Activated CD8-positive, alpha-beta T cell treated with anti-CD3 and anti-CD28 coated beads for 36 hours (primary cell): Measurements from ENCODE around the gene ZPBP2. TPM values are rescaled to one million over a fixed set of nuclear protein-coding genes. Genes with fewer than 3 reads are reported as not detected.

Experiments
- ATAC-seq: fragments of 200-7000 bp; cut with Tn5 transposase; one replicate; pipeline ENCODE4 v1.10.0; 2021; ENCODE audit warnings: mild to moderate bottlenecking, moderate library complexity
- CTCF ChIA-PET: fragments of 350-600 bp; sonication (Branson Sonifier 250); formaldehyde crosslinking; loops from one replicate; lab custom pipeline; 2021; ENCODE audit warnings: antibody characterized with exemption; lab: Charles Lee
- POLR2A ChIA-PET: fragments of 350-600 bp; sonication (Branson Sonifier 250); formaldehyde crosslinking; loops from one replicate; lab custom pipeline; 2021; ENCODE audit warnings: antibody characterized with exemption; lab: Charles Lee
- DNase-seq: peaks from one replicate; pipeline ENCODE4 v3.0.0-alpha.2; 2020
- H3K27ac Mint-ChIP-seq: one replicate; pipeline ENCODE4 v1.8.0; 2021; ENCODE audit warnings: mild to moderate bottlenecking, mixed read lengths
- H3K27me3 Mint-ChIP-seq: one replicate; pipeline ENCODE4 v1.8.0; 2021; ENCODE audit warnings: mixed read lengths
- H3K36me3 Mint-ChIP-seq: one replicate; pipeline ENCODE4 v1.8.0; 2021; ENCODE audit warnings: low read depth, mixed read lengths
- H3K4me1 Mint-ChIP-seq: one replicate; pipeline ENCODE4 v1.8.0; 2021; ENCODE audit warnings: low read depth, mixed read lengths
- H3K4me3 Mint-ChIP-seq: one replicate; pipeline ENCODE4 v1.8.0; 2021; ENCODE audit warnings: mild to moderate bottlenecking, moderate library complexity, mixed read lengths
- H3K9me3 Mint-ChIP-seq: one replicate; pipeline ENCODE4 v1.8.0; 2021; ENCODE audit warnings: mixed read lengths
- CTCF ChIP-seq: fragments of 200-600 bp; IDR thresholded peaks from one replicate; pipeline ENCODE4 v1.8.0; 2022; ENCODE audit warnings: antibody characterized with exemption, mild to moderate bottlenecking
- intact Hi-C: fragments of 100-400 bp; cut with micrococcal nuclease; formaldehyde crosslinking; loops from one replicate; pipeline ENCODE4 v1.10.0; 2022
- total RNA-seq, 2 experiments: library from RNA; stranded (reverse); gene quantifications; one replicate each; pipeline ENCODE4 v1.2.3, GENCODE V29; 2021

The ZPBP2 gene
- total RNA-seq, 2 experiments from 2014 or later, result not detected

GRCh38 chr17:39920218-39921210, 52.5 kb downstream of the ZPBP2 start:
- intact Hi-C loops, result loop anchor here (5.0 kb wide), 1 partner anchor 58 kb away; the partner anchor contains the start of gene IKZF3
- Mint-ChIP-seq H3K4me1 (peaks cover 85% of the 10 kb centered on the region), H3K4me3 (peak overlapping the region; percentile 59), H3K27me3 (no peaks in the 10 kb centered on the region), H3K36me3 (peaks cover 78% of the 10 kb centered on the region), H3K27ac (peak overlapping the region; percentile 87), H3K9me3 (no peaks in the 10 kb centered on the region)
- ATAC-seq (peak; percentile 80), DNase-seq (peak; percentile 90)
- ChIA-PET CTCF (interaction anchor here (2.5 kb wide), 1 partner anchor 60 kb away, joined by 6 read pairs; the partner anchor contains the start of gene PSMD3), POLR2A (interaction anchor here (0.7 to 1.1 kb wide), 3 partner anchors 18 to 136 kb away, joined by 3 to 6 read pairs (median 3); no protein-coding TSS in a partner anchor)
- no peak for TF ChIP-seq CTCF

GRCh38 chr17:39921323-39921722, 53.3 kb downstream of the ZPBP2 start:
- no peak for TF ChIP-seq CTCF
- Mint-ChIP-seq H3K36me3 (peaks cover 73% of the 10 kb centered on the region), H3K4me1 (peaks cover 82% of the 10 kb centered on the region), H3K9me3 (no peaks in the 10 kb centered on the region), H3K4me3 (peak overlapping the region; percentile 59), H3K27ac (peak overlapping the region; percentile 87), H3K27me3 (no peaks in the 10 kb centered on the region)
- intact Hi-C loops, result loop anchor here (5.0 kb wide), 1 partner anchor 59 kb away; the partner anchor contains the start of gene IKZF3
- DNase-seq (peak; percentile 74), ATAC-seq (peak; percentile 68)
- CTCF ChIA-PET, result interaction anchor here (0.6 to 2.5 kb wide), 2 partner anchors 25 to 59 kb away, joined by 3 to 6 read pairs; partner anchors contain the start of gene PSMD3
- POLR2A ChIA-PET, result interaction anchor here (0.7 to 1.1 kb wide), 3 partner anchors 18 to 26 kb away, joined by 3 to 6 read pairs (median 3); no protein-coding TSS in a partner anchor

- intact Hi-C loops, result loop anchor here (5.0 kb wide), 1 partner anchor 60 kb away; the partner anchor contains the start of gene IKZF3
- H3K9me3 Mint-ChIP-seq, result no peaks in the 10 kb centered on the region
- H3K27me3 Mint-ChIP-seq, result no peaks in the 10 kb centered on the region
- peak overlapping the region; percentile 87 for H3K27ac Mint-ChIP-seq
- POLR2A ChIA-PET, result interaction anchor here (1.0 to 1.1 kb wide), 4 partner anchors 13 to 344 kb away, joined by 3 to 6 read pairs (median 4); no protein-coding TSS in a partner anchor
- no peak for TF ChIP-seq CTCF
- no peak for DNase-seq
- H3K4me1 Mint-ChIP-seq, result peaks cover 75% of the 10 kb centered on the region
- H3K36me3 Mint-ChIP-seq, result peaks cover 71% of the 10 kb centered on the region
- CTCF ChIA-PET, result interaction anchor here (0.6 to 1.2 kb wide), 4 partner anchors 26 to 300 kb away, joined by 3 to 5 read pairs (median 4); partner anchors contain the start of gene PSMD3
- ATAC-seq, result no peak
- peak overlapping the region; percentile 59 for H3K4me3 Mint-ChIP-seq
Observed at GRCh38 chr17:39922006-39922405, 54.0 kb downstream of the ZPBP2 start.

- H3K36me3 Mint-ChIP-seq, result peaks cover 60% of the 10 kb centered on the region
- no peak for TF ChIP-seq CTCF
- DNase-seq, result no peak
- no peaks in the 10 kb centered on the region for H3K9me3 Mint-ChIP-seq
- H3K27ac Mint-ChIP-seq, result peak overlapping the region; percentile 87
- ChIA-PET POLR2A (interaction anchor here (0.8 to 1.6 kb wide), 4 partner anchors 14 to 61 kb away, joined by 3 to 6 read pairs (median 4); partner anchors contain the start of gene PSMD3), CTCF (interaction anchor here (1.0 to 1.3 kb wide), 3 partner anchors 13 to 46 kb away, joined by 3 to 5 read pairs (median 3); no protein-coding TSS in a partner anchor)
- H3K27me3 Mint-ChIP-seq, result no peaks in the 10 kb centered on the region
- H3K4me1 Mint-ChIP-seq, result peaks cover 73% of the 10 kb centered on the region
- no peak for ATAC-seq
- intact Hi-C loops, result loop anchor here (5.0 kb wide), 1 partner anchor 61 kb away; the partner anchor contains the start of gene IKZF3
- H3K4me3 Mint-ChIP-seq, result peak overlapping the region; percentile 29
Observed at GRCh38 chr17:39923230-39923629, 55.2 kb downstream of the ZPBP2 start.
